ENCODE measurements around the gene GPHN.
"Not testable (repeated sequence)": the region's sequence is repeated elsewhere in the genome, so short reads cannot be mapped to it uniquely, and the experiment has no call there.

The GPHN gene

DNA sequence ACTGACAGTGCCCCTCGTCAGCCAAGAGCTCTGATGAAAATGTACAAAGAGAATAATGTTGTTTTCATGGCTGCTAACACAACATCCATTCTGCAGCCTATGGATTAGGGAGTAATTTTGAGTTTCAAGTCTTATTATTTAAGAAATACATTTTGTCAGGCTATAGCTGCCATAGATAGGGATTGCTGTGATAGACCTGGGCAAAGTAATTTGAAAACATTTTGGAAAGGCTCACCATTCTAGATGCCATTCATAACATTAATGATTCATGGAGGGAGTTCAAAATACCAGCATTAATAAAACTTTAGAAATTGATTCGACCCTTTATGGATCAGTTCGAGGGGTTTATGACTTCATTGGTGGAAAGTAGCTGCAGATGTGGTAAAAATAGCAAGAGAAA, 149.8 kb downstream of the GPHN start:
- FAIRE-seq: no peak
- DNase-seq (ENCODE audit: insufficient read length, low spot score): no peak
- TF ChIP-seq TAF1 (IDR thresholded peaks at IDR 0.05; ENCODE audit: low read depth, low read length) (no peak), POLR2A (IDR thresholded peaks at IDR 0.05; ENCODE audit: low read depth, low read length) (no peak), PAX5 (IDR thresholded peaks at IDR 0.05; ENCODE audit: insufficient read depth, low read length, severe bottlenecking) (no peak), POLR2AphosphoS5 (IDR thresholded peaks at IDR 0.05; ENCODE audit: low read depth, low read length) (no peak), SPI1 (IDR thresholded peaks at IDR 0.05; ENCODE audit: low read depth, low read length) (no peak), POU2F2 (IDR thresholded peaks at IDR 0.05; ENCODE audit: low read depth, low read length) (no peak)

- FAIRE-seq (no peak), DNase-seq (ENCODE audit: insufficient read length, low spot score) (no peak)
- TF ChIP-seq POU2F2 (IDR thresholded peaks at IDR 0.05; ENCODE audit: low read depth, low read length): no peak
- no peak for TF ChIP-seq TAF1 (IDR thresholded peaks at IDR 0.05; ENCODE audit: low read depth, low read length)
- no peak for TF ChIP-seq PAX5 (IDR thresholded peaks at IDR 0.05; ENCODE audit: insufficient read depth, low read length, severe bottlenecking)
- no peak for TF ChIP-seq POLR2A (IDR thresholded peaks at IDR 0.05; ENCODE audit: low read depth, low read length)
- no peak for TF ChIP-seq POLR2AphosphoS5 (IDR thresholded peaks at IDR 0.05; ENCODE audit: low read depth, low read length)
- TF ChIP-seq SPI1 (IDR thresholded peaks at IDR 0.05; ENCODE audit: low read depth, low read length): no peak
Measured at GRCh38 chr14:66662374-66662773, 154.4 kb downstream of the GPHN start.

- no peak for TF ChIP-seq PAX5 (IDR thresholded peaks at IDR 0.05; ENCODE audit: insufficient read depth, low read length, severe bottlenecking)
- no peak for TF ChIP-seq TAF1 (IDR thresholded peaks at IDR 0.05; ENCODE audit: low read depth, low read length)
- TF ChIP-seq POLR2AphosphoS5 (IDR thresholded peaks at IDR 0.05; ENCODE audit: low read depth, low read length): no peak
- no peak for TF ChIP-seq SPI1 (IDR thresholded peaks at IDR 0.05; ENCODE audit: low read depth, low read length)
- TF ChIP-seq POLR2A (IDR thresholded peaks at IDR 0.05; ENCODE audit: low read depth, low read length): no peak
- FAIRE-seq: no peak
- DNase-seq (ENCODE audit: insufficient read length, low spot score): no peak
Measured at GRCh38 chr14:66677780-66678179, 169.8 kb downstream of the GPHN start.

DNA sequence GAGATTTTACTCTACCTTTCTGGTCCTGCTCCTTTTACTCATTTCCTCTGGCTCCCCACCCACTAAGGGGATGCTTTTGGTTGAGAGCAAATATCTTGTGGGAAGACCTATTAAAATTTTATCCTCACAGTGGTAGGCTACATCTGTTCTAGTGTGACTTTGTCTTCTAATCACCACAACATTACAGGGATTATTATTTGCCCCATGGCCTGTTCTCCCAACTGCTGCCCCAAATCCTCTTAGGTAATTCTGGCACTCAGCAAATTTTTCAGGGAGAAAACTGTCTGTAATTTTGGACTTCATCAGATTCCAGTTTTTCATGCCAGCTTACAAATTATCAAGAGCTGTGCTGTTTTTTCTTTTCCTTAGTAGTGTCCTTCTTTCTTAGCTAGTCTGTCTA, 172.3 kb downstream of the GPHN start:
- FAIRE-seq (no peak), DNase-seq (ENCODE audit: insufficient read length, low spot score) (no peak)
- TF ChIP-seq POLR2A (IDR thresholded peaks at IDR 0.05; ENCODE audit: low read depth, low read length): no peak
- TF ChIP-seq SPI1 (IDR thresholded peaks at IDR 0.05; ENCODE audit: low read depth, low read length): no peak

DNA sequence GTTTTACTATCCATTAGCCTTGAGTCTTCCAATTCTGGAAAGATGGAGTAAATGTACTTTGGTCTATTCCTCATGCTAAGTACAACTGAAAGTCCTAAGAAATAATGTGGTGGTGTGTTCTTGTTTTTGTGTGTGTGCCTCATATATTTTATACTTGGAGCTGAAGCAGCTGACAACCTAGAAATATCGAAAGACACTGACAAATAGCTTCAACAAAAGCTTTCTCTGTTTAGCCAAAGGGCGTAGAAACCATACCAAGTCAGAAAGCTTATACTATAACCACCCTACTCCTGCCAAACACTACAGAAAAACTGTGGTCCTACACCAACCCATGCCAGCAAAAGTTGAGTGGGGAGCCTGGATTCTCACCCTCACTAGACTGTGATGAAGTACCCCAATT, 188.4 kb downstream of the GPHN start:
- FAIRE-seq (no peak), DNase-seq (ENCODE audit: insufficient read length, low spot score) (no peak)
- no peak for TF ChIP-seq POLR2A (IDR thresholded peaks at IDR 0.05; ENCODE audit: low read depth, low read length)

- no peak for TF ChIP-seq POLR2A (IDR thresholded peaks at IDR 0.05; ENCODE audit: low read depth, low read length)
- TF ChIP-seq TAF1 (IDR thresholded peaks at IDR 0.05; ENCODE audit: low read depth, low read length): no peak
- TF ChIP-seq SPI1 (IDR thresholded peaks at IDR 0.05; ENCODE audit: low read depth, low read length): no peak
- TF ChIP-seq PAX5 (IDR thresholded peaks at IDR 0.05; ENCODE audit: insufficient read depth, low read length, severe bottlenecking): no peak
- no peak for TF ChIP-seq POLR2AphosphoS5 (IDR thresholded peaks at IDR 0.05; ENCODE audit: low read depth, low read length)
- no peak for TF ChIP-seq POU2F2 (IDR thresholded peaks at IDR 0.05; ENCODE audit: low read depth, low read length)
- no peak for DNase-seq (ENCODE audit: insufficient read length, low spot score)
- no peak for FAIRE-seq
Measured at GRCh38 chr14:66698503-66698902, 190.6 kb downstream of the GPHN start.

DNA sequence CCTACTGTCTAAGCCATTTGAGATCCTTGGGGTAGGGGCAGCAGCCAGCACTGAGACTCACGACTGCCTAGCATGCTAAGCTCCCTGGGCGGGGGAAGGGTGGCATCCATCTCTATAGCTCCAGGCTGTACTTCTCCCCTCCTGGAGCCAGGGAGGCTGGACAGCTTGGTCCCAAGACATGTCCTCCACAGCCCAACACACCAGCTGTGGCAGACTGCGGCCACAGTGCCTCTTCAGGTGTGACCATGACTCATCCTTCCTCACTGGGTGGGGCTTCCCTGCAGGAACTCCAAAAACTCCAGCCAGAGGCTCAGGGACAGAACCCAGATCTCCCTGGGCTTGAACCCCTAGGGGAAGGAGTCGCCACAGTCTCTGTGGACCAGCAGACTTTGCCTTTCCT, 193.9 kb downstream of the GPHN start:
- TF ChIP-seq POU2F2 (IDR thresholded peaks at IDR 0.05; ENCODE audit: low read depth, low read length) (no peak), POLR2AphosphoS5 (IDR thresholded peaks at IDR 0.05; ENCODE audit: low read depth, low read length) (no peak), POLR2A (IDR thresholded peaks at IDR 0.05; ENCODE audit: low read depth, low read length) (no peak)

GRCh38 chr14:66708267-66708666, 200.3 kb downstream of the GPHN start:
- FAIRE-seq (no peak), DNase-seq (ENCODE audit: insufficient read length, low spot score) (no peak)
- no peak for TF ChIP-seq POLR2AphosphoS5 (IDR thresholded peaks at IDR 0.05; ENCODE audit: low read depth, low read length)
- TF ChIP-seq TAF1 (IDR thresholded peaks at IDR 0.05; ENCODE audit: low read depth, low read length): no peak

More for the DNA sequence above, 193.9 kb downstream of the GPHN start:
- no peak for DNase-seq (ENCODE audit: insufficient read length, low spot score)
- no peak for FAIRE-seq

DNA sequence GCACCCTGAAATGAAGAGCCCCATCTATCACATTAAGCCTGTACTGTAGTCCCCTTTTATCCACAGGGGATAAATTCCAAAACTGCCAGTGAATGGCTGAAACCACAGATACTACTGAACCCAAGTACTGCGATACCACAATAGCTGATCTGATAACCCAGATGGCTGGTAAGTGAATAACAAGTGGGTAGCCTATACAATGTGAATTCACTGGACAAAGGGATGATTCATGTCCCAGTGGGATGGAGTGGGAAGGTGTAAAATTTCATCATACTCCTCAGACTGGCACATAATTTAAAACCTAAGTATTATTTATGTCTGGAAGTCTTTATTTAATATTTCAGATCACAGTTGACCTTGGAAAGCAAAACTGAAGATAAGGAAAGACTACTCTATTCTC, 201.3 kb downstream of the GPHN start:
- TF ChIP-seq TAF1 (IDR thresholded peaks at IDR 0.05; ENCODE audit: low read depth, low read length) (no peak), SPI1 (IDR thresholded peaks at IDR 0.05; ENCODE audit: low read depth, low read length) (no peak)
- no peak for DNase-seq (ENCODE audit: insufficient read length, low spot score)
- FAIRE-seq: peak; percentile 23

- FAIRE-seq: not testable (repeated sequence)
Measured at GRCh38 chr14:66714291-66714690, 206.3 kb downstream of the GPHN start.

GRCh38 chr14:66715313-66715712, 207.4 kb downstream of the GPHN start:
- DNase-seq (ENCODE audit: insufficient read length, low spot score); FAIRE-seq: not testable (repeated sequence)

More at GRCh38 chr14:66714291-66714690, 206.3 kb downstream of the GPHN start:
- 0 out of 2 replicates have a peak, but pooled peaks have one; percentile 7 for TF ChIP-seq SPI1 (IDR thresholded peaks at IDR 0.05; ENCODE audit: low read depth, low read length)
- DNase-seq (ENCODE audit: insufficient read length, low spot score): not testable (repeated sequence)

DNA sequence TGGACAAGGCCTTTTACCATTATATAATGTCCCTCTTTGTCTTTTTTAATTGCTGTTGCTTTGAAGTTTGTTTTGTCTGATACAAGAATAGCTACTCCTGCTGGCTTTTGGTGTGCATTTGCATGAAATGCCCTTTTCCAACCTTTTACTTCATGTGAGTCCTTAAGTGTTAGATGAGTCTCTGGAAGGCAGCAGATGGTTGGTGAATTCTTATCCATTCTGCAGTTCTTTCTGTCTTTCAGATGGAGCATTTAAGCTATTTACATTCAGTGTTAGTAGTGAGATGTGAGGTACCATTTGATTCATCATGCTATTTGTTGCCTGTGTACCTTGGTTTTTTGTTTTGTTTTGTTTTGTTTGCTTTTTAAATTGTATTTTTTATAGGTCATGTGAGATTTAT, 208.3 kb downstream of the GPHN start:
- TF ChIP-seq SPI1 (IDR thresholded peaks at IDR 0.05; ENCODE audit: low read depth, low read length) (no peak), POU2F2 (IDR thresholded peaks at IDR 0.05; ENCODE audit: low read depth, low read length) (no peak), POLR2A (IDR thresholded peaks at IDR 0.05; ENCODE audit: low read depth, low read length) (no peak), PAX5 (IDR thresholded peaks at IDR 0.05; ENCODE audit: insufficient read depth, low read length, severe bottlenecking) (no peak), POLR2AphosphoS5 (IDR thresholded peaks at IDR 0.05; ENCODE audit: low read depth, low read length) (no peak), TAF1 (IDR thresholded peaks at IDR 0.05; ENCODE audit: low read depth, low read length) (no peak)
- FAIRE-seq (no peak), DNase-seq (ENCODE audit: insufficient read length, low spot score) (no peak)
